Thyroid gland (tissue), 4 donors: ENCODE results near the gene TRIL. TPM values are rescaled to one million over a fixed set of nuclear protein-coding genes. Genes with fewer than 3 reads are reported as not detected.

Experiments used
- DNase-seq, 2 donors: peaks; one replicate each; pipeline ENCODE4 v3.0.0-alpha.2; 2019
- H3K27ac ChIP-seq, 3 donors: fragments of 200-600 bp; sonication (generic); 1 replicate in 2 of 3; 2 replicates in 1 of 3; pipeline ENCODE4 v1.5.1; 2016 to 2019; ENCODE audit warnings: mild to moderate bottlenecking in 1 of 3, moderate library complexity in 1 of 3
- H3K27me3 ChIP-seq: fragments of 200-600 bp; sonication (generic); one replicate; pipeline ENCODE4 v1.5.1; 2019
- H3K36me3 ChIP-seq, 2 donors: fragments of 200-600 bp; sonication (generic); one replicate each; pipeline ENCODE4 v1.5.1; 2016 to 2019
- H3K4me1 ChIP-seq, 2 donors: fragments of 200-600 bp; sonication (generic); one replicate each; pipeline ENCODE4 v1.5.1; 2017 to 2019
- H3K4me3 ChIP-seq, 3 donors: fragments of 200-600 bp; sonication (generic); replicated peaks in 1 of 3; 1 replicate in 2 of 3; 2 replicates in 1 of 3; pipeline ENCODE4 v1.5.1; 2016; ENCODE audit warnings: mild to moderate bottlenecking in 1 of 3
- H3K9me3 ChIP-seq: fragments of 200-600 bp; sonication (generic); one replicate; pipeline ENCODE4 v1.5.1; 2017
- POLR2A ChIP-seq, 2 donors: fragments of 450-650 bp; IDR thresholded peaks; one replicate each; pipeline ENCODE4 v1.6.1; 2017; ENCODE audit warnings: antibody characterized with exemption in 2 of 2, mild to moderate bottlenecking in 2 of 2, moderate library complexity in 1 of 2
- WGBS, 2 donors: methylation state at CpG; one replicate each; pipeline ENCODE4 v1.1.5; 2017; 5-methylcytosine and 5-hydroxymethylcytosine counted together
- intact Hi-C: fragments of 100-400 bp; cut with DNase I; formaldehyde crosslinking; loops from one replicate; pipeline ENCODE4 v1.15.1; 2023
- total RNA-seq, 4 donors: library from RNA; depleted of rRNA; stranded (reverse); fragments of >200 nt; gene quantifications; one replicate each; pipeline ENCODE4 v1.2.3, GENCODE V29; 2016
- TF ChIP-seq, protein P1 (sequence below), 6 experiments: fragments of 200-600 bp in 3 of 6; fragments of 450-650 bp in 3 of 6; sonication (generic) in 3 of 6; IDR thresholded peaks; one replicate each; pipeline ENCODE4 v1.5.1; 2016 to 2019; ENCODE audit warnings: antibody characterized with exemption in 6 of 6, mild to moderate bottlenecking in 2 of 6, inconsistent platforms in 1 of 6, moderate library complexity in 1 of 6

TRIL gene
- total RNA-seq, 4 donors from 2014 or later = 3.3 to 11.0 (median 9.7) TPM

DNA sequence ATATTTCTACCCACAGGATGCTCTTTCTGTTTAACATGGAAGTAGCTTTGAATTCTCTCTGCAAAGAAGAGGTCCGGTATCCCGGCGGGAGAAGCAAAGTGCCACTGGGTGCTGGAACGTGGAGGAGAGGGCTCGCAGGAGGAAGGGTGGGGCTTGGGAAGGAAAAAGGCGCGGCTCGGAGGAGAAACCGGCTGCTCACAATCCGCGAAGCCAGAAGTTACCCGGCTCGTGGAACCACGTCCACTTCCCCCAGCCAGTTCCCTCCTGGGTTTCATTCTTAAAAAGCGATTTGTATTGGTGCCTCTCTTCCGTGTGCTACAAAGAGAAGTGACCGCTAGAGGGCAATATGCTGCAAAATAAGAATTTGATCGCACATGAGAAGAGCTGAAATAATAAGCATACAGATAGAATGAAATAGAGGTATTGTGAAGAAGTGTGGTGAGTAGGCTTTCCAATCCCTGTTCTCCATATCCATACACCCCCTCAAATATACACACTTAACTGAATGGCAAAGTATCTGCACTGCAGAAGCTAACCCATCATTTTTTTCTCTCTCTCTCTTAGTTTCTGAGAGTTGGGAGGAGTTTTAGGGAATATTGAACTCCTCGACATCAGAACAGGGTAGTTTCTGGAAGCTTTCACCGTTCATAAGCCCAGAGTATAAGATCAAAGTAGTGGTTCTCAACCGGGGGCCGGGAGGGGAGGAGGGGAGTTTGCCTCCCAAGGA is 31.1 kb downstream of the TRIL start:
- Histone ChIP-seq H3K4me3 (peak overlapping the region in 1 of 3 donors; percentile 17), H3K27me3 (no peaks in the 10 kb centered on the region), H3K9me3 (no peaks in the 10 kb centered on the region), H3K4me1 (peaks cover 5 to 10% of the 10 kb centered on the region in 2 donors), H3K36me3 (no peaks in the 10 kb centered on the region), H3K27ac (peak overlapping the region in 2 of 3 donors; percentile 19 to 24)
- WGBS, 2 donors = 6 to 7% methylated on average over 22 of the region's 22 CpGs
- intact Hi-C loops = loop anchor here (5.0 kb wide), 2 partner anchors 35 to 180 kb away; no protein-coding TSS in a partner anchor
- no peak for TF ChIP-seq POLR2A (IDR thresholded peaks at IDR 0.05)
- TF ChIP-seq, protein P1, sequence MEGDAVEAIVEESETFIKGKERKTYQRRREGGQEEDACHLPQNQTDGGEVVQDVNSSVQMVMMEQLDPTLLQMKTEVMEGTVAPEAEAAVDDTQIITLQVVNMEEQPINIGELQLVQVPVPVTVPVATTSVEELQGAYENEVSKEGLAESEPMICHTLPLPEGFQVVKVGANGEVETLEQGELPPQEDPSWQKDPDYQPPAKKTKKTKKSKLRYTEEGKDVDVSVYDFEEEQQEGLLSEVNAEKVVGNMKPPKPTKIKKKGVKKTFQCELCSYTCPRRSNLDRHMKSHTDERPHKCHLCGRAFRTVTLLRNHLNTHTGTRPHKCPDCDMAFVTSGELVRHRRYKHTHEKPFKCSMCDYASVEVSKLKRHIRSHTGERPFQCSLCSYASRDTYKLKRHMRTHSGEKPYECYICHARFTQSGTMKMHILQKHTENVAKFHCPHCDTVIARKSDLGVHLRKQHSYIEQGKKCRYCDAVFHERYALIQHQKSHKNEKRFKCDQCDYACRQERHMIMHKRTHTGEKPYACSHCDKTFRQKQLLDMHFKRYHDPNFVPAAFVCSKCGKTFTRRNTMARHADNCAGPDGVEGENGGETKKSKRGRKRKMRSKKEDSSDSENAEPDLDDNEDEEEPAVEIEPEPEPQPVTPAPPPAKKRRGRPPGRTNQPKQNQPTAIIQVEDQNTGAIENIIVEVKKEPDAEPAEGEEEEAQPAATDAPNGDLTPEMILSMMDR (IDR thresholded peaks at IDR 0.05) = peak; percentile 57 to 91 (median 81)
- DNase-seq = peak; percentile 80 to 81

DNA sequence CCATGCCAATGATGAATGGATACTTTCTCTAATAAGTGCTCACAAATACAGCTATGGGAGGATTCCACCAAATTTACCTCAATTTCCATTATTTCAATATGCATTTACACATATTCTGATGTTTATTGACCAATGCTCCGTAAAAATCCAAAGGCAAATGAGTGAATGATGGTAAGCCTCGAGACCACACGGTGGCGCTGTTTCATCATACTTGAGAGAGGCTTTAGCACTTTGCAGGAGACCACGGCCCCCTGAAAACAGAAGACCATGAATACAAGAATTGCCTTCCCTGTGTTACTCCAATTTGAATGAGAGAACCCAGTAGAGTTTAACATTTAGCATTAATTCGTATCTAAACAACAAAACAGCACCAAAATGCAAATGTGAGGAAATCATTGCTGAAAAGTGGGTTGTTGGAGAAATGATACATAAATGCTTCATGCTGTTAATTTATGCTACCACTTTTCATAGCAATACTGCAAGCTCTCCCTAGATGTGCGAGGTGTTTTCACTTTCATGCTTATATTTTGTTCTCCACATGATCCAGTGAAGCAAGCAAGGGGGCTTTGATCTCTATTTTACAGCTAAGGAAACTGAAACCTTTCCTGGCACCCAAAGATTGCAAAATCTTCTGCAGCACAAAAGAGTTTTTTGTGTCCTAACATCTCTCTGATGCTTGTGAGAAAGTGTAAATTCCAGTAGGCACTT is 35.4 kb downstream of the TRIL start:
- Histone ChIP-seq H3K4me1 (peaks cover 7 to 14% of the 10 kb centered on the region in 2 donors), H3K9me3 (no peaks in the 10 kb centered on the region), H3K4me3 (no peak overlapping the region), H3K36me3 (no peaks in the 10 kb centered on the region), H3K27me3 (no peaks in the 10 kb centered on the region), H3K27ac (no peak overlapping the region)
- peak; percentile 61 to 73 for DNase-seq
- TF ChIP-seq, protein P1 (IDR thresholded peaks at IDR 0.05) = peak; percentile 72 to 88 (median 84)
- no peak for TF ChIP-seq POLR2A (IDR thresholded peaks at IDR 0.05)
- intact Hi-C loops = loop anchor here (5.0 kb wide), 1 partner anchor 485 kb away; no protein-coding TSS in a partner anchor
- WGBS, 2 donors = 7 to 15% methylated on average over 7 of the region's 7 CpGs

DNA sequence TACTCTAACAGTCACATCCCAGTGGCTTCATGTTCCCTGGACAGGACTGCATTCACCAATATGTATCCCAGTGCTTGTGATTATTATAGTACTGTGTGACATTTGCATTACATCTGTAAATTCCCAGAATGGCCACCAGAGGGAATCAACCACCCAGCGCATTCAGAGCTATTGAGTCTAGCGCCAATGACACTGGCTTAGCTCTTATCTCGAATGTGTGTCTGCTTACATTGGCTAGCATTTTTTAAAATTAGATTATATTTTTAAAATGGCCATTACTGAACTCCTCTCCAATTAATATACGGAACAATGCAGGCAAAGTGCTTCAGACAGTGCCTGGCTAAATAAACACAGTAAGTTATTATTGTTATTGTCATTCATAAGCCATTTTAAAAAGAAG is 36.3 kb downstream of the TRIL start:
- TF ChIP-seq POLR2A (IDR thresholded peaks at IDR 0.05) = no peak
- TF ChIP-seq, protein P1 (IDR thresholded peaks at IDR 0.05) = peak; percentile 86 to 92 (median 87)
- peak overlapping the region in 1 of 3 donors; percentile 11 for H3K27ac ChIP-seq
- H3K4me1 ChIP-seq = peaks cover 7 to 10% of the 10 kb centered on the region in 2 donors
- H3K36me3 ChIP-seq = no peaks in the 10 kb centered on the region
- 0% methylated on average over 4 of the region's 4 CpGs for WGBS, 2 donors
- intact Hi-C loops = loop anchor here (5.0 kb wide), 1 partner anchor 485 kb away; no protein-coding TSS in a partner anchor
- H3K4me3 ChIP-seq = no peak overlapping the region
- H3K9me3 ChIP-seq = no peaks in the 10 kb centered on the region
- DNase-seq = peak; percentile 36 to 37
- H3K27me3 ChIP-seq = no peaks in the 10 kb centered on the region

DNA sequence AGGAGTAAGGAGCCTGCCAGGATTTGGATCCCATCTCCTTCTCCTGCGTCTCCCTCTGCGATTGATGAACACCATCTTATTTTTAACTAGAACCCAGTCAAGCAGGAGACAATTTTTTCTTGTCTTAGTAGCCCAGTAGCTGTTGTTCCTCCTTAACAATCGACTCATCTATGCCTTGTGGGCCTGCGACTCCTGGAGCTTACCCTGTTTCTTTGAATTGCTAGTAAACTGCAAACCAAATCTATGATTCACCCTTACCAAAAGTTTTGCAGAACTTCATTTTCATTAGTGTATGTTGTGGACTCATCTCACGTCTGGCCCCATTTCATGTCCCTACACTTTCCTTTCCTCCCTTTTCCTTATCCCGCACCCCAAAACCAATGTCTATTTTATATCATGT is 37.7 kb downstream of the TRIL start:
- TF ChIP-seq POLR2A (IDR thresholded peaks at IDR 0.05) = no peak
- TF ChIP-seq, protein P1 (IDR thresholded peaks at IDR 0.05) = no peak
- no peak for DNase-seq
- H3K4me1 ChIP-seq = peaks cover 7 to 10% of the 10 kb centered on the region in 2 donors
- H3K9me3 ChIP-seq = no peaks in the 10 kb centered on the region
- no peaks in the 10 kb centered on the region for H3K36me3 ChIP-seq
- H3K27me3 ChIP-seq = no peaks in the 10 kb centered on the region
- no peak overlapping the region for H3K4me3 ChIP-seq
- intact Hi-C loops = loop anchor here (5.0 kb wide), 1 partner anchor 487 kb away; no protein-coding TSS in a partner anchor
- no peak overlapping the region for H3K27ac ChIP-seq
- 90 to 94% methylated on average over 6 of the region's 6 CpGs for whole genome bisulfite sequencing, 2 donors
